ENCODE measurements around the gene LRRC52.

Gene LRRC52, protein sequence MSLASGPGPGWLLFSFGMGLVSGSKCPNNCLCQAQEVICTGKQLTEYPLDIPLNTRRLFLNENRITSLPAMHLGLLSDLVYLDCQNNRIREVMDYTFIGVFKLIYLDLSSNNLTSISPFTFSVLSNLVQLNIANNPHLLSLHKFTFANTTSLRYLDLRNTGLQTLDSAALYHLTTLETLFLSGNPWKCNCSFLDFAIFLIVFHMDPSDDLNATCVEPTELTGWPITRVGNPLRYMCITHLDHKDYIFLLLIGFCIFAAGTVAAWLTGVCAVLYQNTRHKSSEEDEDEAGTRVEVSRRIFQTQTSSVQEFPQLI

DNA sequence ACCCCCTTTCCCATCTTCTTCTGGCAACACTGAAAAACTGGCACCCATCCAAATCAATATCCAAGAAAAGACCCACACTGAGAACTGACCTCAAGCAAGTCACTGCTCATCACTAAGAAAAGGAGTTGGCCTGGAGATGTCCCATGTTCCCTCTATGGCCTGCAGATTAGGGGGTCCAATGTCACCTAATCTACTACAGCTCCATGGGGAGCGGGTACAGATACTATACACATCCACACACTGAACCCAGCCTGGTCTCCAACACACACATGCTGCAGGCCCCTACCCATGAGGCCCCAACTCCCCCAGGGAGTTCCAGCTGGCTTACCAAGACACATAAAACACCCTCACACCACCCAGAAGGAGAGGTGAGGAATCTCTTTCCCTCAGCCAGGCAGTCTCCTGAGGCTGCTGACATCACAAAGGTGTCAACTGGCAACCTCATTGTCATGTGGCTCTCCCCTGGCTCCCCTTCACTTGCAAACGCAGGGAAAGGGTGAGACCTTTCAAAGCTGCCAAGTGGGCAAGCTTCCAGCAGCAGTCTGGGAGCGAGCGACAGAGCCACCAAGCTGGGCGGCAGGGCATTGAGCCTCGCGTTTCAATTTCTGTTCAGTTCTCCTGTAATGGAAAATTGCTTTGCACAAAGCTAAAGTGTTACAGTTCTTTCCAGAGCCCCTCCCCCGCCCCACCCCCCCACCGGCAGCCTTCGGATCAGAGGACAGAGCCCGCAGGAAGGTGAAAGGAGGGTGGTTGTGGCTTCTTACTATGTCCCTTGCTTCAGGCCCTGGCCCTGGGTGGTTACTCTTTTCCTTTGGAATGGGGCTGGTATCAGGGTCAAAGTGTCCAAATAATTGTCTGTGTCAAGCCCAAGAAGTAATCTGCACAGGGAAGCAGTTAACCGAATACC is at the start of gene LRRC52:
Gene LRRC52, plus strand, starts transcription at position 469 of the 907 bp plus-strand sequence. Its CDS starts 297 bp downstream, at position 766.
- no peak for FAIRE-seq

GRCh38 chr1:165494949-165495857 is 48.6 kb upstream of the LRRC52 start:
- no peak for FAIRE-seq

- FAIRE-seq, result no peak
Observed at GRCh38 chr1:165495858-165496205, 48.0 kb upstream of the LRRC52 start.

DNA sequence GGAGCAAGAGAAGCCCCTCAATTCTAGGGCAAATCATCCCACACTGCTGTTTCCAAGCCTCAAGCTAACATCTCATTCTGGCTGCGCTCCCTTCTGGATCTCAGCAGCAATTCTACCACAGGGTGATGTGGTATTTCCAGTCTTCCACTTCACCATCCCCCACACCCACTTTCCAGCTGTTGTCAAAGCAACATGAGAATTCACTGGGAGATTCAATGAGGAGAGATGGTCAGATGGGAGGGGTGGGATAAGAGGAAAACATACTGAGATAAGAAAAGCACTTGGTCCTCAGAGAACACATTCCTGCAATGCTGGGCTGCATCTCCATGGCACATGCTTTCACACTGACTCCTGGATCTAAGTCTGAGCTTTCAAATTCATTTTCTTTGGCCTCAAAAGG is 47.3 kb upstream of the LRRC52 start:
- no peak for FAIRE-seq

- FAIRE-seq, result no peak
Observed at GRCh38 chr1:165497069-165498013, 46.5 kb upstream of the LRRC52 start.

- no peak for FAIRE-seq
Observed at GRCh38 chr1:165501330-165501969, 42.4 kb upstream of the LRRC52 start.

- FAIRE-seq, result no peak
Observed at GRCh38 chr1:165501970-165502348, 41.8 kb upstream of the LRRC52 start.

GRCh38 chr1:165507570-165507969 is 36.2 kb upstream of the LRRC52 start:
- no peak for FAIRE-seq

- FAIRE-seq, result no peak
Observed at GRCh38 chr1:165508291-165508690, 35.5 kb upstream of the LRRC52 start.

DNA sequence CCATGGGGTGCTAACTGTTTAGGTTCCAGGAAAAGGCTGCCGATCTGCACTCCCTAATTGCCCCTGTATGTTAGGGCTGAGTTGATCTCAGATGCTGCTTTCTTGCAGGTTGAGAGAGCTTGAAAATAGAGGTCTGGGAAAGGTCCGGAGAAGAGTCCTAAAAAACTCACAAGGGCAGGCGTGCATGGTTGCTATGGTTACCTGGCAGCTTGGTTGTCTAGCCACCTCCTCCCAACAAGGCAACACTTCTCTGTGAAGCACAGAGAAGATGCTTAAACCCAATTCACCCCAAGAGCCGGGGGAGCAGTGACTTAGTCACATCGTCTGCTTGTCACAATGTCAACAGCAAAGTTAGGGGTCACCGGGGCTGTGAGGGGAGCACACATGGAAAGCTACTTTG is 31.0 kb upstream of the LRRC52 start:
- no peak for FAIRE-seq

GRCh38 chr1:165516469-165516868 is 27.3 kb upstream of the LRRC52 start:
- no peak for FAIRE-seq

DNA sequence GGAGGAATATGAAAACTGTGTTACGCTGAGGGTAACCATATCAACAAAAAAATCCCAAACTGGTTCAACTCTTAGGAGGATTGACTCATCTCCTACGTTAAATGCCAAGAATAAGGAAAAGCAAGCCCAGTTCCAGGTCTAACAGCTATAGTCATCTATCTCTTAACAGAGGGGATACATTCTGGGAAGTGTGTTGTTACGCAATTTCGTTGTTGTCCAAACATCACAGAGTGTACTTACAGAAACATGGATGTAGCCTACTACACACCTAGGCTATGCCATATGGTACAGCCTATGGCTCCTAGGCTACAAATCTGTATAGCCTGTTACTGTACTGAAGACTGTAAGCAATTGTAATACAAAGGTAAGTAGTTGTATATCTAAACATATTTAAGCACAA is 23.2 kb upstream of the LRRC52 start:
- FAIRE-seq, result no peak

DNA sequence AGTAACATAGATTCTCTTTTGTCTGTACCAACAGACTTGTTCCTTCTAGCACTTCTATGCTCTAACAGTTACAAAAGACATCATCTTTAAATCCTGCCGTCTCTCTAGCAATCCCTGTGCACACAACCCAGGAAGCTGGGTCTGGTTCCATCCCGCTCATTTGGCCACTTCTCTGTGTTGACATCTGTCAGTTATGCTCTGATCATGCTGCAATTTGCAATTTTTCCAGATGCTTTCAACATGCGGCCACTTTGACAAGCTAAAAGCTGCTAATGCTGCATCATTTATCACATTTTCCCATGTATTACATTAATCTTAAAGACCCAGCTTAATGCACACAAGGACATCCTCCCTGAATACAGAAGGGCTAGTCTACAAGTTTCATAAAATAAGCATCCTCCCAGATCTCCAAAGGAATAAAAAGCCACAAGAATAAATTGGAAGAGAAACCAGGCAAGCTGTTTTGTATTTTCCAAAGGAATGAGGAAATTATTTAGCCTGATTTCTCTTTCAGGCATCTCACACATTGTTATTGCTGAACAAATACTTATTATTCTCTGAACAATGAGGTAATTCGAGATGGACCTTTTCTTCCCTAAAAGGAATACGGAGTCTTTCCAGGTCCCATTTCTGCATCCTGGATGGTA is 19.0 kb upstream of the LRRC52 start:
- no peak for FAIRE-seq

DNA sequence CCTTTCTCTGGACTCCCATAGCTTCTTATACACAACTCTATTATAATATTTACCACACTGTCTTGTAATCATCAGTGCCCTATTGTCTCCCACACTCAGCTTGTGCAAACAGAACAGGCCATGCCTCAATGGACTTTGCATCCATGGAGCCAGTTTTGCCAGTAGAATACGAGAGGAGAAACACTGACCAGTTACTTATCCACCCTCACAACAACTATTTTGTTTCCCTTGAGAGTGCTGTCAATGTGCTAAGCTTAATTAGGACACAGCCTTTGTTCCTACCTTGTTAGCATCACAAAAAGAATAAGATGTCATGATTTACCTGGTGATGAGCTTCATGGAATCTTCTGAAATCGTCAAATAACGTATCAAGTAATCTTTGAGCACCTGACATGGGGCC is 18.1 kb upstream of the LRRC52 start:
- FAIRE-seq, result no peak

DNA sequence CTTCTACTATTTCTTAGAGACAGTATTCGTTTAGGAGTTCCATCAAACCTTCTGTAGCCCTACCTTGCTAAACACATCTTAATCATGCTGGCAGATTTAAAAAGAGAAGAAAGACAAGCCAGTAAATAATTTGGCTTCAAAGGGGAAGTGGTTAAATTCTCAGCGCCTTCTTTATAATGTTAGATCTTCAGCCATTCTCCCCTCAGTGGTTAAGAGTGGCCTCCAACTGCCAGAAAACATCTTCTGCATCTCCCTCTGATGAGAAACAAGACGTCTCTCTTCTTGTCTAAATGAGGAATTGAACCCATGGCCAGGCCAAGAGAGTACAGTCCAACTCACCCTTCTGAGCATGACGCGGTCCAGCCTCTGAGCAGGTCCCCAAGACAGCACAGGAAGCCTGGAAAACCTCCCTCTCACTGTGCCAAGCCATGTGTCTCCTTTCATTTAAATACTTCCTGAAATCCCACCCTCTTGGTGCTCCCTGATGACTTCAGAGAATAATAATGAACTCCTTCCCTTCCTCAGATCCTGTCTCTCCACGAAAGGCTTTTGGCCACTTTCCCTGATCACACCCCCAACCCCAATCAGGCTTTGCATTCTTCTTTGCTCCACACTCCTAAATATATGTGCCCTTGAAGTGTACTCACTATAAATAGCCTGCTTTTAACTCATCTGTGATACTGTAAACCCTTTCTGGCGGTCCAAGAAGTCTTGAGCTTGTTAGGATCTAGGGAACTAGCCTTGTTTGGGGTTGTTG is 16.4 kb upstream of the LRRC52 start:
- FAIRE-seq, result no peak

- no peak for FAIRE-seq
Observed at GRCh38 chr1:165531021-165531420, 12.8 kb upstream of the LRRC52 start.

DNA sequence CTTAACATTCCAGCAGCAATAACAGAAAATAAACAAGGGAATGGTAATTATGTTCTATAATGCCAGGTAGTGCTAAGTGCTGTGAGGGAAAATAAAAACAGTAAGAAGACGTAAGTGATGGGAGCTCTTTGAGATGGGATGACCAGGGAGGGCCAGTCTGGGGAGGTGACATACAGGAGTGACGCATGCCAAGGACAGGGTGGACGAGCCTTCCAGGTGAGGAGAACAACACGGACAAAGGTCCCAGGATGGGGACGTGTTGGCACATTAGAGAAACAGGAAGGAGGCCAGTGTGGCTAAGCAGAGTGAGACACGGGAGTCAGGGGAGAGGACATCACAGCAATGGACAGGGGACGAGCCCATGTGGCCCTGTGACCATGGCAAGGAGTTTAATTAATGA is 11.7 kb upstream of the LRRC52 start:
- no peak for FAIRE-seq

DNA sequence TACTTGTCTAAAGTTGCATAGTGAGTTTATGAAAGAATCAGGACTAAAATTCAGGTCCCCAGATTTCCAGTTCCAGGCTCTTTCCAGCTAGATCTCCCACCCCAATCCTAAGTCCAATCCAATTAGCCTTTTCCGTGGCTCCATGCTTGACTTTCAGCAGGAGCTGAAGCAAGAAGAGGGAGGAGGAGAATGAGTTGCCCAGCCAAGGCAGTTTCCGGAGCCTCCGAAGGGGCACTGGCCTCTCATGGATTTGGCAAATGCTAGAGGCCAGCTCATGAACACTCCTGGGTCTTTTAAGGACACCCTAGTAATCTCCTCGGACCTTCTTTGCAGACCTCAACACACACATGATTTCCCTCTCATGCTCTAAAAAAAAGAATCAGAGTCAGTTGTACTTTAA is 10.5 kb upstream of the LRRC52 start:
- FAIRE-seq, result no peak

DNA sequence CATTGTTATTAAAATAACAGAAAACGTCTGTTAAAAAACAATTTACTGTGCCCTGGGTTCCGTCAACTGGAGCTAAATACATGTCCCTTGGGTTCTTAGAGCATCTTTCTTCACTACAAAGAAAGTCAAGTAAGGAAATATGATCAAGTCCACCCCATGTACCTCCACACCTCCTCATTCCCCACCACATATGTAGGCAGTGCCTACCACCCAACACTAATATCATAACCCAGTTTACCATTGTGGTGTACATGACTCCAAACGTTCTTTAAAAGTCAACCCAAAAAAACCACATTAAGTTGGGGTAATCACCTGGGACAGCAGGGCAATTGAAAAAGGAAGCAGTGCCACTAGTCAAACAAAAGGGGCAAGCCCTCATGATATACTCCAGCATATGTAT is 7.8 kb upstream of the LRRC52 start:
- no peak for FAIRE-seq
